ENCODE data around the gene ISOC2. TPM values are rescaled to one million over a fixed set of nuclear protein-coding genes. Genes with fewer than 3 reads are reported as not detected.

Gene ISOC2
- total and polyA plus RNA-seq, 12 donors = 18.1 to 181 (median 77.8) TPM

DNA sequence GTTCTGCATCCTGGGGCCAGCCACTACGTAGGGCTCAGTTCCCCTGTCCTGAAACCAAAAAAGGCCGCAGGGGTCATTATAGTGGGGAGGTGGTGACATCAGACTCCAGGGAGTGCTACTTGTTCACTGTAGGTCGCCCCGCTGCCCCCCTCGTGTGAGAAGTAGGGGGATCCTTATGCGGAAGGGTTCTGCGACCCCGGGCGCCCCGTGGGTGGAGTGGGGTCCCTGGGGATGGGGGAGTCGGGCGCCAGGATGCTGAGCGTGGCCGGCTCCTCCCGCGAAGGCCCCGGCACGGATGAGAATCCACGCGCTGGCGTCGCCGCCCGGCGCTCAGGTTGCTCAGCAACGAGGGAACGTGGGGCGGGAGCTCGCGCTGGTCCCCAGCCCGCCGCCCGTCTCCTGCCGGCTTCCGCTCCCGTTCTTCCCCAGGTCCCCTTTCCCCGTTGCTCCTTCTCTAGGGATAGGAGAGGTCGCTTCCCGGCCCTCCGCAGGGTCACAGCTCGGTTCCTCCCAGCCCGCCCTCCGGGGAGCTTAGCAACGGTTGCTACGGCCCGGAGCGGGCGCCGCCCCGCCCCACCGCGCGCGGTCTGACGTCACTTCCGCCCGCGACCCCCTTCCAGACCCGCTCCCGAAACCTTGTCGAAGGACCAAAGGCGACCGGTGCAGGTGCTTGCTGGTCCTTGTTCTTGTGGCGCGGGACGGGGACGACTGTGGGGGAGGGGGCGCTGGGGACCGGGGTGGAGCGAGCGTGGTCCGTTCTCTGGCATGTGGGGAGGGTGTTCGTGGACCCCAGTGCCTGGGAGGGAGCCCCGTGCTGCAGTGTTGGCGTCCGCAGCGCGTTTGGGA lies 23.4 kb upstream of the ISOC2 start, which contains the start of gene NAT14:
Gene NAT14 (plus strand): TSS at position 596 of the 846 bp plus-strand sequence. CDS start 521 bp downstream, outside the sequence.
- Histone ChIP-seq H3K27me3 (no peaks in the 10 kb centered on the region), H3K27ac (peak within 1 kb of the TSS; percentile 76 to 97 (median 93)), H3K4me3 (peak within 1 kb of the TSS in 3 of 4 donors; percentile 37 to 73 (median 54)), H3K36me3 (replicated peaks in 1 of 2) (peaks cover 0 to 15% of the 10 kb centered on the region in 2 donors), H3K9me3 (replicated peaks in 1 of 3) (no peaks in the 10 kb centered on the region), H3K4me1 (replicated peaks in 1 of 2) (peaks cover 38 to 39% of the 10 kb centered on the region in 2 donors)
- 0 to 2% (median 1%) methylated on average over 8 to 78 of the region's 78 CpGs for WGBS, 4 donors
- intact Hi-C loops (cut with DNase I) = no loop called here
- peak in 6 of 7 donors; percentile 49 to 66 (median 56) for DNase-seq
- TF ChIP-seq, protein P1, sequence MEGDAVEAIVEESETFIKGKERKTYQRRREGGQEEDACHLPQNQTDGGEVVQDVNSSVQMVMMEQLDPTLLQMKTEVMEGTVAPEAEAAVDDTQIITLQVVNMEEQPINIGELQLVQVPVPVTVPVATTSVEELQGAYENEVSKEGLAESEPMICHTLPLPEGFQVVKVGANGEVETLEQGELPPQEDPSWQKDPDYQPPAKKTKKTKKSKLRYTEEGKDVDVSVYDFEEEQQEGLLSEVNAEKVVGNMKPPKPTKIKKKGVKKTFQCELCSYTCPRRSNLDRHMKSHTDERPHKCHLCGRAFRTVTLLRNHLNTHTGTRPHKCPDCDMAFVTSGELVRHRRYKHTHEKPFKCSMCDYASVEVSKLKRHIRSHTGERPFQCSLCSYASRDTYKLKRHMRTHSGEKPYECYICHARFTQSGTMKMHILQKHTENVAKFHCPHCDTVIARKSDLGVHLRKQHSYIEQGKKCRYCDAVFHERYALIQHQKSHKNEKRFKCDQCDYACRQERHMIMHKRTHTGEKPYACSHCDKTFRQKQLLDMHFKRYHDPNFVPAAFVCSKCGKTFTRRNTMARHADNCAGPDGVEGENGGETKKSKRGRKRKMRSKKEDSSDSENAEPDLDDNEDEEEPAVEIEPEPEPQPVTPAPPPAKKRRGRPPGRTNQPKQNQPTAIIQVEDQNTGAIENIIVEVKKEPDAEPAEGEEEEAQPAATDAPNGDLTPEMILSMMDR (IDR thresholded peaks at IDR 0.05) = no peak
- no peak for TF ChIP-seq POLR2A (IDR thresholded peaks at IDR 0.05)

- TF ChIP-seq, protein P1 (IDR thresholded peaks at IDR 0.05) = no peak
- no peak for TF ChIP-seq POLR2A (IDR thresholded peaks at IDR 0.05)
- H3K9me3 ChIP-seq (replicated peaks in 1 of 3) = no peaks in the 10 kb centered on the region
- peak overlapping the region in 2 of 5 donors; percentile 96 to 97 for H3K27ac ChIP-seq
- 77 to 86% (median 81%) methylated on average over 9 to 46 of the region's 46 CpGs for WGBS, 4 donors
- no peaks in the 10 kb centered on the region for H3K27me3 ChIP-seq
- DNase-seq = peak in 1 of 7 donors; percentile 26
- peaks cover 0 to 15% of the 10 kb centered on the region in 2 donors for H3K36me3 ChIP-seq (replicated peaks in 1 of 2)
- peak overlapping the region in 1 of 4 donors; percentile 73 for H3K4me3 ChIP-seq
- intact Hi-C loops (cut with DNase I) = no loop called here
- H3K4me1 ChIP-seq (replicated peaks in 1 of 2) = peaks cover 38 to 46% of the 10 kb centered on the region in 2 donors
Observed at GRCh38 chr19:55483706-55484592, 22.5 kb upstream of the ISOC2 start.

GRCh38 chr19:55482967-55483705 lies 21.7 kb upstream of the ISOC2 start:
- WGBS, 4 donors = 89 to 96% (median 93%) methylated on average over 34 to 47 of the region's 47 CpGs
- H3K4me1 ChIP-seq (replicated peaks in 1 of 2) = peaks cover 38 to 47% of the 10 kb centered on the region in 2 donors
- DNase-seq = peak in 1 of 7 donors; percentile 24
- peaks cover 0 to 15% of the 10 kb centered on the region in 2 donors for H3K36me3 ChIP-seq (replicated peaks in 1 of 2)
- H3K9me3 ChIP-seq (replicated peaks in 1 of 3) = no peaks in the 10 kb centered on the region
- TF ChIP-seq, protein P1 (IDR thresholded peaks at IDR 0.05) = no peak
- TF ChIP-seq POLR2A (IDR thresholded peaks at IDR 0.05) = no peak
- H3K27me3 ChIP-seq = no peaks in the 10 kb centered on the region
- H3K27ac ChIP-seq = no peak overlapping the region
- intact Hi-C loops (cut with DNase I) = no loop called here
- no peak overlapping the region for H3K4me3 ChIP-seq

Measured in adrenal gland (tissue), 12 donors.